GM11168 (cell line): Measurements from ENCODE around the gene SHC3.

Source experiments
- in situ Hi-C: fragments of 300-500 bp; cut with MboI; formaldehyde crosslinking; loops from one replicate; pipeline ENCODE4 v1.12.0; 2022; ENCODE audit warnings: low sequenced_read_pairs; ENCODE audit not compliant: unreplicated experiment

The SHC3 gene

GRCh38 chr9:89066835-89067234, 111.8 kb downstream of the SHC3 start:
- in situ Hi-C loops: no loop called here

- in situ Hi-C loops: no loop called here
These were observed 112.7 kb downstream of the SHC3 start for GRCh38 chr9:89065921-89066320.

- in situ Hi-C loops: no loop called here
These were observed 117.8 kb downstream of the SHC3 start for GRCh38 chr9:89060790-89061189.

GRCh38 chr9:89059925-89060506, 118.6 kb downstream of the SHC3 start:
- in situ Hi-C loops: no loop called here

DNA sequence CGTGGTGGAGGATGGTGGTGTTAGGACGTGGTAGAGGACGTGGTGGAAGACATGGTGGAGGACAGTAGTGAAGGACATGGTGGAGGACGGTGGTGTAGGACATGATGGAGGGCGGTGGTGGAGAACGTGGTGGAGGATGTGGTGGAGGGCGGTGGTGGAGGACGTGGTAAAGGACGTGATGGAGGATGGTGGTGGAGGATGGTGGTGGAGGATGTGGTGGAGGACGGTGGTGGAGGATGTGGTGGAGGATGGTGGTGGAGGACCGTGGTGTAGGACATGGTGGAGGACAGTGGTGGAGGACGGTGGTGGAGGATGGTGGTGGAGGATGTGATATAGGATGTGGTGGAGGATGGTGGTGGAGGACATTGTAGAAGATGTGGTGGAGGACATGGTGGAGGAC, 119.7 kb downstream of the SHC3 start:
- in situ Hi-C loops: no loop called here

DNA sequence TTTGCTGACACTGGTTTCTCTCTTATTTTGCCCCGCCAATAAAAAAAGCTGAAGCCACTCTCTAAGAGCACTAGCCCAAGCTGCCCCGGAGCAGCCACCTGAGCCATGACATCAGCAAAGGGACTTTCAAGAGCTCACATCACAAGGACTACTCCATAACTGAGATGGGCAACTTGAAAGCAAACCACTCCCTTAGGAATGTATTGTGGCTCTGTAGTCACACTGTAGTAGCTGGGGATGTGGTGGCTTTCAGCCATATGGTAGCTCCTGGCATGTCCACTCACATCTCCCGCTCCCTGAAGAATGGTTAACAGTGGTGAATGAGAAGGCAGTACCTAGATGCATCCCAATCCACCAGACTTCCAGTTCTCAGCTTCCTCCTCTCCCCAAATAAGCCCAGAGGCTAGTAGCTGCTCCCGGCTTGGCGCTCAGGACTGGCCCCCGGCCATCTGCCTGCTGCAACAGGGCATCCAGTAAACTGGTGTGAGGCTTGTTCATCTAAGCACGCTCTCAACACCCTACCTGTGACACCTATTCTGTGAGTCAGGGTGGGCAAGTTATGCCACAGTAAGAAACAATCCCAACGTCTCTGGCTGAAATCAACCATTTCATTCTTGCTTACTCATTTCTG, 123.6 kb downstream of the SHC3 start:
- in situ Hi-C loops: no loop called here

GRCh38 chr9:89053301-89053700, 125.3 kb downstream of the SHC3 start:
- in situ Hi-C loops: no loop called here

GRCh38 chr9:89052470-89053097, 126.0 kb downstream of the SHC3 start:
- in situ Hi-C loops: no loop called here

DNA sequence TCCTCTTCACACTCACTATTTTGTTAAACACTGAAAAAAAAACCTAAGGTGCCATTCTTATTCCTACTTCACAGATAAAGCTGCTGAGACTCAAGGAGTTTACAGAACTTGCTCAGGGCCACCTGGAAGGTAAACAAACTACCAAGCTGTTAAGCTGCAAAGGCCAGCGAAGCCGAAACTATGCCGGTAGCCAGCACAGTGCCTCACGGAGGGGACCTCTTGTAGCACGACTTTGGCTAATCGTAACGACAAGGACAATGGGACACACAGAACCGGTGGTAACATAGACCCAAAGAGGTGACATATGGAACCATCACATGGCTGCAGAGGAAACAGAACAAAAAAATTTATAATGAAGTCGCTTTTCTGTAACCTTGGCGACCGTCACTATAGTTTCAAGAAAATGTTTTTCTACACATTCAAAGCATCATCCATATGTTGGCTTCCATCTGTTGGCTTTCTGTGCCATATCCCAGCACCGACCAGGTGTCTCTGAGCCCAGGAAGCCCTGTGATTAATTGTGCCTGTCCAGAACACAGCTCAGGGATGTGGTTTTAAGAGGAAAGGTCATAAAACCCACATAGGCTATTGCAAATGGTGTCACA, 127.1 kb downstream of the SHC3 start:
- in situ Hi-C loops: no loop called here

DNA sequence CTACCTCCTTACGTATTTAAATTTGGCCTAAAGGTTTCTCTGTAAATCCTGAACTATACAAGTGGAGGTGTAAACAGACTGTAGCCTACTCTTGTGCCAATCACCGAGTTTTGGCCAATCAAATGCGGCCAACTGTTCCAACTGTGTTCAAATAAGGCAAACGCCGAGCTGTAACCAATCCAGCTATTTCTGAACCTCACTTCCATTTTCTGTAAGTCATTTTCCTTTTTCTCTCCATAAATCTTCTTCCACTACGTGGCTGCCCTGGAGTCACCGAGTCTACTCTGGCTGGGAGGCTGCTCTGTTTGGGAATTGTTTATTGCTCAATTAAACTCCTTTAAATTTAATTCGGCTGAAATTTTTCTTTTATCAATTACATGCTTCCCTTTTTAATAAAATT, 129.0 kb downstream of the SHC3 start:
- in situ Hi-C loops: no loop called here

- in situ Hi-C loops: no loop called here
These were observed 130.0 kb downstream of the SHC3 start for GRCh38 chr9:89048616-89049015.

- in situ Hi-C loops: no loop called here
These were observed 131.0 kb downstream of the SHC3 start for GRCh38 chr9:89047667-89048066.

- in situ Hi-C loops: no loop called here
These were observed 131.8 kb downstream of the SHC3 start for GRCh38 chr9:89046832-89047231.

DNA sequence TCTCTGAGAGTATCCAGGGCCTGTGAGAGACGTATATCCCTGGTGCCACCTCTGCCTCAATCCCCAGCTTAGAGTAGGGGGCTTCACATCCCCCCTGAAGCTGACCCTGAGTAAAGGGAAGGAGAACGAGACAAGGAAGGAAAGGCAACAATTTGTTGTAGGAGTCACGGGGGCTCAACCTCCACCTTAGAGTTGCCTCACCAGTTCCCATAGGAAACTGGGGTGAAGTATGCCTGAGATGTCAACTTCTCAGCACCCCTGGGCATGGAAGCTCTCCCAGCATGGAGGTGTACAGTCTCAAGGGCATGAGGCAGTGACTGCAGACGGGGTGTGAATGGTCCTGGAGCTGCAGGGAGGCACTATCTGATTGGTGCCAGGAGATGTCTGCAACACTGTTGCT, 133.7 kb downstream of the SHC3 start:
- in situ Hi-C loops: no loop called here

GRCh38 chr9:89044104-89044503, 134.5 kb downstream of the SHC3 start:
- in situ Hi-C loops: no loop called here

DNA sequence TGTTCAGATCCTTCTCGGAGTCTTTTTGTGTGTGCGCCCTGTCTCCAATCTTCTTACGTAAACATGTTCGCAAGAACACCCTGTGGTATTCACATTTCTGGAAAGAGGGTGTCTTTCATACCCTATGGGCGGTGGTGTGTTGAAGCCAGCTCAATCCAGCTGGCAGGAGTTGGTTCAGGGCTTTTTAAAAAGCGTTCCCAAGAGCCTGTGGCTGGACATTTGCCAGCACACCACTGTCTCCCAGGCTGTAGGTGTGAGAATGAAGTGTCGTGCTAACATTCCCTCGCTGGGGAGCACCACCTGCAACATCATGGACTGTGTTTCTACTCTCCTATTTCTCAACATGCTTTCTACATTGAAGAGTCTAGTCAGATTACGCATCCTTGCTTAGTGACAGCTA, 135.6 kb downstream of the SHC3 start:
- in situ Hi-C loops: no loop called here

GRCh38 chr9:89039664-89040063, 139.0 kb downstream of the SHC3 start:
- in situ Hi-C loops: no loop called here

DNA sequence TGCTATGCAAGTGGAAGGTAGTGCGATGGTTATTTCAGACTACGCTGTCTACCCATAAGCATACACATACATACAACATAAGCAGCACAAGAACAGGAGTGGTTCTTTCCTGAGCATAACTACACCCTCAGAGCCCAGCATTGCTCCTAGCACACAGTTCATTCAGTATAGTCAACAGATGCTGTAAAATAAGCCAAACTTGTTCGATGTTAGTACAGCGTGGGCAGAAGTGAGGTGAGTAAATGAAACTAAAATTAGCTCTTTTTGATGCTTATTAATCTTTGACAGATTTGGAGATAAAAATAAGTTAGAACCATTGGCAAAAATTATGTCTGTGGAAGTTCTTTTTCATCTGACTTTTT, 139.5 kb downstream of the SHC3 start:
- in situ Hi-C loops: no loop called here

- in situ Hi-C loops: no loop called here
These were observed 140.1 kb downstream of the SHC3 start for GRCh38 chr9:89038382-89039103.

DNA sequence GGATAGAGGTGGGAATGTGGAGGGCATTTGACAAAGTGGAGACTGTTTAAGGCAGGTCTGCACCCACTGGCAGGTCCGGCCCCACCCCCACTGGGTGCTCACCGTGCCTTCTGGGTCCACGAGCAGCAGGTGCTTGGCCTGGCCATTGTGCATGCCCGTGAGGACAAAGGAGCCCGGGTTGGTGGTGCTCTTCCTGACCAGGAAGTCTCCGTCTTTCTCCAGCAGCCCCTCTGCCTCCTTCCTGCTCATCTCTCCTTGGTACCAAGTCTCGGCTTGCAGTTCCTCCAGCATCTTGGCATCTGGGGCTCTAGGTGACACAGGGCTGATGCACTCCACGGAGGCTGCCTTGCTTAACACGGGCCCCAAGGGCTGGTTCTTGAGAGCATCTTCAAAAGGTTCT, 140.7 kb downstream of the SHC3 start:
- in situ Hi-C loops: no loop called here

DNA sequence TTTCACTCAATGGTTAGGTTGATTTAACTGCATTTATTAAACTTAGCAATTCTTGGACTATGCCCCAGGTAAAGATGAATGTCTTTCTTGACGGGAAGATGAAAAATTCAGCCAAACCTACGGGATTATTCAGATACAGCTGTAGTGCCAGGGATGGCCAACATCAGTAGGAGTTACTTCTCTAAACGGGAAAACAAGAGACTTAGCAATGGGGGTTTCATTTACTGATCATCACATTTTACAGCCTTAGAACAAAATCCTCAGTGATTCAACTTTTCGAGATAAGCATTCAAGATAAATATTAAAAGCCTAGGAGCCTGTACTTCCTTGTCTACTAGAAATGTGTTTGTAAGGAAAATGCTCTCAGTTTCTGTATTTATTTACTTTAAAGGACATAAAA, 141.3 kb downstream of the SHC3 start:
- in situ Hi-C loops: no loop called here
